ENCODE measurements around the gene CIB2.
"Not testable (repeated sequence)": the region's sequence is repeated elsewhere in the genome, so short reads cannot be mapped to it uniquely, and the experiment has no call there.

Gene CIB2

DNA sequence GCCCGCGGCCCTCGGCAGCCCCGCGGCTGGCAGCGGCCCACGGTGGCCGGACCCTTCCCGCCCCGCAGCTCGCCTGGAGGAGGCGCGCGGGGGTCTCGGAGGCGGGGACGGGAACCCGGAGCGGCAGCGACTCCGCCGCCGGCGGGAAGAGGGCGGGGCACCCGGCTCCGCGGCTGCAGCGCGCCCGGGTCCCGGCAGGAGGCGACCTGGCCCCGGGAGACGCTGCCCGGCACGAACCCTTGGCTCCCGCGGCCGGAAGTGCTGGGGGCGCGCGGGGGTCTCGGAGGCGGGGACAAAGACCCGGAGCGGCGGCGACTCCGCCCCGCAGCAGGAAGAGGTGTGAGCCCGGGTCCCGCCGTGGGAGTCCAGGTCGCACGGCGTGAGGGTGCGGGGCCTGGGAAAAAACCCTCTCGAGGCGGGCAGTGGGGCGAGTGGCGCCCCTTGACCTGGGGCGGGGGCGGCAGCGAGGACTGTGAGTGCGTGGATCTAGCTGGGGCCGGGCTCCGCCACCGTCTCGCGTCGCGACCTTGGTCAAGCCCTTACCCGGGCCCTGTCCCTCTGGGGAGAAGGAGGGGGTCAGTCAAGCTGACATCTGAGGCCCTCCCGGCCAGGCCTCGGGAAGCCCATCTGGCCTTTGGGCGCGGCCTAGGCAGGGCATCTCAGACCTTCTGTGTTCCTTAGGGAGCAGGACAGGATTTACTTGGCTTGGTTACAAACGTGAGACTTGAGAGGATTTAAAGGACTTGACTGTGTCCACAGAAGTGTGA is at the start of gene CIB2:
Gene CIB2 (minus strand): TSS at position 151 of the 767 bp plus-strand sequence. CDS start 230 bp downstream, outside the sequence.
- DNase-seq: peak; percentile 53

DNA sequence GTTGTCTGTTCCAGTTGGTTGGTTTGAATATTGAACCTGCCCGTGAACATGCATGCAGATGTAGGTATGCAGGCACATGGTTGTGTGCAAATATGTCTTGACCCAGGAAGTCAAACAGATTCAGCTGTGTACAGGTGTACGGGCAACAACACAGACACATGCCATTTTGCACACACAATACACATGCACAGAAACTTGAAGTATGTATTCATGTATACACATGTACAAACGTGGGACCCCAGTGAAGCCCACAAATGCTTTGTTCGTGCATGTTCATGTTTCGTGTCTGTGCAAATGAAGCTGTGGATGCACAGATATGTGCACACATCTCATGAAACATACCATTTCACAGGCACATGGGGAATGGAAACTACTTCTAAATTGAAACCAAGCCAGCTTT is 48.7 kb upstream of the CIB2 start:
- DNase-seq: no peak

DNA sequence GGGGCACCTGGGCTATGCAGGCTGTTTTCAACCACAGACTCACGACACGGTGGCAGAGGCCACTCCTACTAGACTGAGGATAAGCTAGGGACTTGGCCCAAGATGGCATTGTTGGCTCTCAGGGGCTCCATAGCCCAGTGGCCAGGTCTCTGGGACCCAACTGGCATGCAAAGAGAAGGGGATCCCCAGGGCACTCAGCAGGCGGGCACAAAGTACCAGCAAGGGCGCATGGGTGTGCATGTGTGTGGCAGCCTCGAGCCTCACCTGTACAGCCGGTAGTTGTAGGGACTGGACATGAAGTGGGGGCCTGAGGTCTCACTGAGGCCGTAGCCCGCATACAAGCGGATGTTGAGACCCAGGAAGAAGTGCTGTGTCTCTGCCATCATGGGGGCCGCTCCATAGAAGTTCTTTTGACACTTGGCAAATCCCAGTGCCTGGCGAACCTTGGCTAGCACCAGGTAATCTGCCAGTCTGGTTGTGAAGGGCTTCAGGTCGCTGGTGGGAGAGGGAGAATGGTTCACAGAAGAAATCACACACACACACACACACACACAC is 48.1 kb upstream of the CIB2 start:
- no peak for DNase-seq

DNA sequence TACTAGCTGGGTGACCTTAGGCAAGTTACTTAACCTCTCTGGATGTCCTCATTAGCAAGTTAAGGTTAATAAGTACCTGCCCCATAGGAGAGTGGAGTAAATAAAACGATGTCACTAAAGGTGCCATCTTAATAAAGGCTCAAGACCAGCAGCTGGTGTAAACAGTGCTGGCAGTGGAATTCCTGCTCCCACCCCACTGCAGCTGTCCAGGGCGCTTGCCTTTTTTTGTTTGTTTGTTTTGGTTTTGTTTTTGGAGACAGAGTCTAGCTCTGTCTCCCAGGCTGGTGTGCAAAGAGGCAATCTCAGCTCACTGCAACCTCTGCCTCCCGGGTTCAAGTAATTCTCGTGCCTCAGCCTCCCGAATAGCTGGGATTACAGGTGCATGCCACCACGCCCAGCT is 46.8 kb upstream of the CIB2 start:
- no peak for DNase-seq

DNA sequence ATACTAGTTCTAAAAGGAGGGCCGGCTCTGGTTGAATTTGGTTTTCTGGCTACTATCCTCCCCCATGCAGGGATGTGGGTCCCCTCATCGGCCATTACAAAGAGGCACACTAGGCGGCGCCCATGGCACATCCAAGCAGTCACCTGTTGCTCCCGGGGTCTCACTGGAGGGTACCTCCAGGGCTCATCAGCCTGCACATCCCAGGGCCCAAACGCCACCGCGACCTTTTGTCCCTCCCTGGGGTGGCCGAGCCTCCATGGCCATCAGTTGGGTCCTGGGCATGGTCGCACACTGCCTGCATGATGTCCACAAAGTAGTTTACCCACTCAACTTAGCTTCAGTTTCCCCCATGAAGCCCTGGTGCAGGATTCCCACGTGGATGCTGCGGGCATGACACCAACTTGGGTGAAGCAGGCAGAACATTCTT is 46.2 kb upstream of the CIB2 start:
- DNase-seq: no peak

DNA sequence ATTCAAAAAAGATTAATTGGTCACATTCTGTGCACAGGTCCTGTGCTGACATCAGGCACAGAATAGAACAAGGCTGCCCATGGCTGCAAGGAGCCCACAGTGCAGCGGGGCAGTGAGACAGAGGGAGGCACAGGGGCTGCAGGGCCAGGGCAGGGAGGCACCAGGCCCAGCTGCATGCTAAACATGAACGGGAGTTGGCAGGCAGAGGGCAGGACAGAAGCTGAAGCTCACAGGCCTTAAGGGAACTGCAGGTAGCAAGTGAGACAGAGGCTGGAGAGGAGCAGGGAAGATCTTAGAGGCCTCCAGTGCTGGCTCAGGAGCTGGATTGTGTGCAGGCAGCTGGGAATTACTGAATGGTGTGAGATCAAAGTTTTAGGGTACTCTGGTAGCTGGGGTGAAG is 44.1 kb upstream of the CIB2 start:
- no peak for DNase-seq

DNA sequence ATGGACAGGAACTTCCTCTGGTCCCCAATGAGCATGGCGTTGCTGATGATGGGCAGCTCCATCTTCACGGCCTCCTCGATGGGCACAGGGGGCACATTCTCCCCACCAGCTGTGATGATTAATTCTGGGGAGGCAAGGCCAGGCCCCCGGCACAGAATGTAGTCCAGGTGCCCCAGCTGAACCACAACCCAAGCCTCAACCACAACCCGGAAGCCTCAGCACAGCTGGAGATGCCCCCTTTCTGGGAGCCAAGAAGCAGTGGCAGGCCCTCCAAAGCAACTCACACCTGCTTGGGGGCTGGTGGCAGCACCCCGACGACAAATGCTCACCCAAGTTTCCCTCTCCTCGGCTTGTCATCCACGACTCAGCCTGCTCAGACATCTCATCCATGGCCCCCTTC is 43.2 kb upstream of the CIB2 start:
- DNase-seq: no peak

DNA sequence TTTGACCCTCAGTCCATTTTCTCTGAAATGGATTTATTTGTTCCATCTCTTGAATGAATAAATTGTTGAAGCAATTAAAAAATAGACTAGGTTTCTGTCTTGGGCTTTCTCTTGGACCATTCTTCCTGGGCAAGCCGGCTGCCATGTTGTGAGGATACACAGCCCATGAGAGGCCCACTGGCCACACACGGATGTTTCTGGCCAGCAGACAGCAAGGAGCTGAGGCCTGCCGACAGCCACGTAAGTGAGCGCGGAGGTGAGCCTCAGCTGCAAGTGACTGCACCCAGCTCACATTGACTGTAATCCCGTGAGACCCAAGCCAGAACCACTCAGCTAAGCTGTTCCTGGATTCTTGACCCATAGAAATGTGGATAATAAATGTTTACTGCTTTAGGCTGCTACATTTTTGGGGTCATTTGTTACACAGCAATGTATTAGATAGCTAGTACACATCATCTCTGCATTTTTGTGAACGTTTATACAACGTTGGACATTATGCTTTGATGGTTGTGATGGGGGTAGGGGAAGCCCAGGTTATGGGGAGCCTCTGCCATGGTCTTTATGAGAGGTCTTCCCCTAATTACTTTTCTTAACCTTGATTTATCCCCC is 40.7 kb upstream of the CIB2 start:
- no peak for DNase-seq

DNA sequence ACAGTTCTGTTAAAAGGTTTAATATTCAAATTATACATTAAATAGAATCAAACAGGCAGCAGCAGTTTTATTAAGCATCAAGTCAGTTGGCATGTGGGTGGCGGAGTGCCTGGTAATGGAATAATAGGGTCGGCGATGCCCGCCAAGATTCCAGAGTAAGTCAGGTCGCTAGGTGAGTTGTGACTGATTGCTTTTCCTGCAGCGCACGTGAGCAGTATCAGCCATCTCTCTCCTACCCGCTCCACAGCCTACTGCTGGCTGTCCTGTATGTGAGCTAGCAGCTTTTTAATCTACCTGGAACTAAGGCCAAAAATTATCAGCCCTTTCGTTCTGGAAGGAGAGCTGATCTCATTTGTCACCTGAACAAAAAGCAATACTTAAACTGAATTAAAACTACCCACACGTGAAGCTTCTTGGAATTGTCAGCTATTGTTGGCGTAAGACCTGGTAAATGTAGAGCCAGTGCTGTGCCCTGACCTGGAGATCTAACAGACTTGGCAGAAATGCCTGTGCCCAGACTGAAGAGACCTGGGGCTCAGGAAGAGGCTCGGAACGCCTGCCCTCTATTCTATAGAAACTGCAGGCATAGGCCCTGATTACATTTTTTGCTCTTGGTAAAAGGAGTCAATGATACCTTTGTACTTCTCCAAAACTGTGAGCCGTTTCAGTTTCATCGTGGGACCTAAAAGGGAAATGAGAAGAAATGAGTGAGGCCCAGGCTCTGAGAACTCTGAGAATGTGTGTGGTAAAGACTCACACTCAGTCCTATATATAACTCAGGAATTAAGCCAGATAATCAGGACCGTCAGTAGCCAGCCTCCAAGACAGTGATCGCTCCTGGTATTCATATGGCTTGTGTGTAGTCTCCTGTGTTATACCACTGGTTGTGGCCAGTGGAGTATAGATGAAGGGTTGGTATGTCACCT is 39.9 kb upstream of the CIB2 start:
- DNase-seq: no peak

DNA sequence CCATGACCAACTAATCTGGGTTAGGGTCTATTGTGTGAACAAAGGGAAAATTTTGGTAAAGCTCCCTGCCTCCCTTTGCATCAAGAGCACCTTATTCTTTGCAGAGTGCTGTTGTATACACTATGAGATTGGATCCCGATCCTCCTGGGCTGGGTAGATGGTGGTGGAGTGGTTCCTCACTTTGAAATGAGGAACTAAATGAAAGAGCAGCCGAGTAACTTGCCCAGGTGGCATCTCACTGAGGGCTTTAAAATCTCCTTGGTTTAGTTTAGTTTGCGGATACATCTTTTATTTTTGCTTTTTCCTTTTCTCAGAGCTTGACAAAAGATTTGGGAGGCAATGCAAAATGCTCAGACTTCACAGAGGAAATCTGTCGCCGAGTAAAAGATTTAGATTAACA is 37.4 kb upstream of the CIB2 start:
- DNase-seq: no peak

DNA sequence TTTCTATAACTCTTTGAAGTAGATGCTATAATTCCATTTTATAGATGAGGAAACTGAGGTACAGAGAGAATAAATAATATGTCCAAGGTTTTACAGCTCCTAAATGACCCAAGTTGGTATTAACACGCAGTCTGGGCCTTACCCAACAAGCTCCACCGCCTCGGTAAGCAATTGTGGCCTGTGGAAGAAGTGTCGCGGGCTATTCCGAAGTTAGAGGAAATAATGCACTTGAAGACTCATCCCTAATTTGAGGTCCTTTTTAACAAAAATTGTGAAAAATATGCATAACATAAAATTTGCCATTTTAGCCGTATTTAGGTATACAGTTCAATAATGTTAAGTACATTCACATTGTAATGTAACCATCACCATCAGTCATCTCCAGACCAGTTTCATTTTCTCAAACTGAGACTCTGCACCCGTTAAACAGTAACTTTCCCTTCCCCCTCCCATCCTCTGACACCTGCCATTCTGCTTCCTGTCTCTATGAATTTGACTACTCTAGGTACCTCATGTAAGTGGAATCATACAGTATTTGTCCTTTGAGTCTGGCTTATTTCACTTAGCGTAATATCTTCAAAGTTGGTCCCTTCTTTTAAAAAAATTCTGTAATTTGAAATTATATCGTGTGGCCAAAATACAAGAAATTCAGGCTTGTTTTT is 36.1 kb upstream of the CIB2 start:
- no peak for DNase-seq

DNA sequence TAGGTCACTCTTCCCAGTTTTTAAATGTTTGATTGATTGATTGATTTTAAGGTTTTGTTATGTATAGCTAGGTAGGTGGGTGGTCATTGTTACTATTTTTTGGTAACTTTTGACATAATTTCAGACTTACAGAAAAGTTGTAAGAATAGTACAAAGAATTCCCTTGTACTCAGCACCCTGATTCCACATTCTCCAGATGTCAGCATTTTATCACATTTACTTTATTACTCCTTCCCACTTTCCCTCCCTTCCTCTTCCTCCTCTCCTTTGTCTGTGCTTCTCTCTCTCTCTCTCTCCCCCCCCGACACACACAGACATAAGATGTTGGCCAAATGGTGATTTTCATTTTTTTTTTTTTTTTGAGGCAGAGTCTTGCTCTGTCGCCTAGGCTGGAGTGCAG is 32.8 kb upstream of the CIB2 start:
- DNase-seq: no peak

DNA sequence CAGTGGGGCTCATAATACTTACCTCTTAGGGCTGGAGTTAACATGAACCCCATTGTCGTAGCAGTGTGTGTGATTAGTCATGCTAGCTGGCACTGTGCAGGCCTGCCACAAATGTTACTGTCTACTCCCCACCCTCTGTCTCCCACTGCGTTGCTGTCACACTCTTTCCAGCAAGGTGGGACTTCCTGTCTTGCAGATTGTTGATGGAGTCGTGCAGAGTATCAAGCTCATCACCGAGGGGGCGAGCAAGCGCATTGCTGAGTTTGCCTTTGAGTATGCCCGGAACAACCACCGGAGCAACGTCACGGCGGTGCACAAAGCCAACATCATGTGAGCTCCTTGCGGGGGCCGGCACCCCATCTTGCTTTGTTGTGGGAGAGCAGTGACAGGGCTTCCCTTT is 30.8 kb upstream of the CIB2 start:
- DNase-seq: no peak

DNA sequence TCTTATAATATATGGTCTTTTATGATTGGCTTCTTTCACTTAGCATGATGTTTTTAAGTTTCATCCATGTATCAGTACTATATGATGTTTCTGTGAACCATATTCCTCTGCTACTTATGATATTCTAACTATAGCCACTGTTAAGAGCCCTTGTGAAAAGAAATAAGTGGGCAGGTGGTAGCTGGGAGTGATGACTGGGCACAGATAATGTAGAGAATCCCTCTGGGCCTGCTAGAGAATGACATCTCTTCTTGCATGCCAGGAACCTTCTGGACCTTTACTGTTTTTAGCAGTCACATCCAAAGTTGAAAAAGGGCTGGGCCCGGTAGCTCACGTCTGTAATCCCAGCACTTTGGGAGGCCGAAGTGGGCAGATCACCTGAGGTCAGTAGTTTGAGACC is 28.1 kb upstream of the CIB2 start:
- no peak for DNase-seq

DNA sequence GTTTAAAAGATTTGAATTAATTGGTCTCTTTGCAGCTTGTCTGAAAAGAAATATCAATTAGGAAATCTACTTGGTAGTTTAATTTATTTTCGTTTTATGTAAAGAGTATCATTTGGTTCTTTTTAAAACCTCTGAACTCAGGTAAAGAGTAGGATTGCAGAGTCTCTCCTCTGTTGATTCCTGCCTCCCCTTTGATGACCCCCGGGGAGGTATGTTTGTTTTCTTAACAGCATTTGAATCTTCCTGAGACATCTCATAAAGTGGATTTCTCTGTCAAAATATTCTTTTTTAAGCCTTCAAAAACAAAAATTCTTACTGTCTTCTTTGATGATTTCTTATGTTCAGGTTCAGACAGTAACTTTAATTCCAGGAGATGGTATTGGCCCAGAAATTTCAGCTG is 26.0 kb upstream of the CIB2 start:
- no peak for DNase-seq

DNA sequence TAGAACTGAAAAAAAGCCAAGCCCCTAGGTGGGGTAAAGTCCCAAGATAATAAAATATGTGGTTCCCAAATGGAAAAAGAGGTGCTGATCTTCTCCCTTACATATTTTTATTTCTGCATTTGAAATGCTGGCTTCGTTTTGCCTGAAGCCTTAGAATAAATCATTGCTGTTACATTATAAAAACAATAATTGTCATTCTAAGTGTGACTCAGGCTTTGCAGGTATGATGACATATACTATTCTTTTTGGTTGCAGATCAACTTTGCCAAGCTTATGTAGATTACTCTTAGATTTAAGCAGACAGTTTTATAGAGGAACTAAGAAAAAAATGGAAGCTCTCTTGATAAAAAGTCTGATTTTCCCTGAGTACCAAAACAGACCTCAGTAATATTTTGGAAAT is 25.4 kb upstream of the CIB2 start:
- DNase-seq: no peak

DNA sequence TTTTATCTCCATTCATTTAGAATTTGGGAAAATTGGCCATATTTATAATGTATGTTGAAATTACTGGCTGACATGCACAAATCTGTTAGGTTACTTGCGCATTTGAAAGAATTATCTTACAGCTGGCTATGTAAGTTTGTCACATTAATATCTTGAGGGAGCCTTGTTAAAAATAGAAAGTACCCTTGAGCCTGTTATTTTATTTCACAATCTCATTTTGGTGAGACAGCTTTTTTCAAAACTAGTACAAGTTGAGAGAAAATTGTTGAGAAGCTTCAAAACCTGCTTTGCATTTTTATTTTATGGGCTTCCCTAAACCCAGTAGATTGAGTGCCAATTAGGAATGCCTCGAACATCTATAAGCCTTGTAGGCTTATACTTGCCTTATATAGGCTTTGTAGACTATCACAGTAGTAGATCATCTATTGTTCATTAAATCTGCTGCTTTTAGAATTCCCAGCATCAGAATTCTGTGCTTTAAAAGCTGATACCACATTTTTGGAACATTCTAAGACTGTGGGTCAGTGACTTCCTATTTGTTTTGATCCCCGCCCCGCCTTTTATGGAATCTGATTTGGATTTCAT is 24.2 kb upstream of the CIB2 start:
- no peak for DNase-seq

DNA sequence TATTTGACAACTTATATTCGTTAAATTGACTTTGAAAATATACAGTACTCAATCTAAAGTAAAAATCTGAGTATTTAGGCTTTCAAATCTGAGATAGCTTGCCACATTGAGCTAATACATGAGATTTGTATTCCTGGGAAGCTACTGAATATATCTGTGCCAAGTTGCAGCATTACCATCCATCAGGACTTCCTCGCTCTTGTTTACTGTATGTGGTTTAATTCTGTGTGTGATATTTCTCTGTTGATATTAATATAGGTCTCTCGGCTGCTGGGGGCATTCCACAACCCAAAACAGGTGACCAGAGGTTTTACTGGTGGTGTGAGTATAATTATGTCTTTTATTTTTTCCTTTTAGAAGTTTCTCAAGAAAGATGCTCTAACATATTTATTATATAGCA is 23.7 kb upstream of the CIB2 start:
- DNase-seq: no peak

DNA sequence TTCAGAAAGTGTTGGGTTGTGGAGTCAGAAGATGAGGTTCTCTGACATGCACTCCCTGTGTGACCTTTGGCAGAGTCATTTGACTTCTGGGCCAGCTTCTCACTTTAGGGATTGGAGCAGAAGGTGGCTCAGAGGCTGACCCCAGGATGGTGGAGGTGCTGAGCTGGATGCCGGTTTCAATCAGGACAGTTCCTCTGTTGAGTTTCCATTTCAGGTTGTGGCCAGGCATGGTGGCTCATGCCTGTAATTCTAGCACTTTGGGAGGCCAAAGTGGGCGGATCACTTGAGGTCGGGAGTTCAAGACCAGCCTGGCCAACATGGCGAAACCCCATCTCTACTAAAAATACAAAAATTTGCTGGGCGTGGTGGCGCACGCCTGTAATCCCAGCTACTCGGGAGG is 19.8 kb upstream of the CIB2 start:
- not testable (repeated sequence) for DNase-seq

DNA sequence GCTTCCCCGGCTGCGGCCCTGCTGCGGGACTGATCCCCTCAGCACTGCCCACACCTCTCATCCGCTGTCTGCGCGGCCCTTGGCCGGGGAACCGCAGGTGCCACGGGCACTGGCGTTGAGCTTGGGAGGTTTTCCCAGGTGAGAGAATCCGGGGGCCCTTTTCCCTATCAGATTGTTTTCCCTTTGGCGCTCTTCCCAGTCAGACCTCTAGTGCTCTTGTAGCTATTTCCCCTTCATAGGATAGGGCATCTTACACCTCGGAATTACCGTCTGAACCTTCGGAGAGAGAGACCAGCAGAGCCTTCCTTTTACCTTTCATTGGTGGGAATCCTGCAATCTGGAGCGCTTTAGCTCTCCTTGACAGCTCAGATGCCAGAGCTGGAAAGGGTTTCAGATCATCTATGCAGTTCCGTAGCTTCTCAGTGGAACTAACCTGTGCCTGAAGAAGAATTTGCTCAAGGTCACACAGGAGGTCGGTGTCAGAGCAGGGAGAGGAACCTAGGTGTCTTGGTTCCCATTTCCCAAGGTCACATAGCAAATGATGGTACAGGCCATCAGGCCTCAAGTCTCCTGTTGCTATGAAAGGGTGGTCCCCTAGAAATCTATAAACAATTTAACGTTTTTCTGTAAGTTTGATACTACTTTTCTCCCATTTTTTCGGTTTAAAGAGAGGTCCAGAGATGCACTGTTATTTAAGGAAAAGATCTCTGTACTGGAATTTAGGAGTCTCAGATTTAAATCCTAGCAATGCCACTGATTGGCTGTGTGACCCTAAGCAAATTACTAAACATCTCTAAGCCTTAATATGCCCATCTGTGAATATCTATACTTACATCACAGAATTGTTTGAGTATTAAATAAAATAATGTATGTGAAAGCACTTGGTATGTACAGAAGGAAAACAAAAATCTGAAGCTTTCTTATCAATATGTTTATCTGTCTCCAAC is 18.8 kb upstream of the CIB2 start:
- DNase-seq: no peak
